Measurements from ENCODE around the gene EFHB. TPM values are rescaled to one million over a fixed set of nuclear protein-coding genes. Genes with fewer than 3 reads are reported as not detected.

The EFHB gene
- total and polyA plus RNA-seq, 10 of the 15 experiments (the other 5 are each of a cell fraction or from before 2014, with no cell fraction given) = 0.12 to 0.95 (median 0.53) TPM; not detected in 3

- in situ Hi-C loops (cut with MboI) (no loop called here), intact Hi-C loops (cut with micrococcal nuclease; ENCODE audit: unreplicated experiment) (no loop called here)
- WGBS (ENCODE audit: insufficient coverage, insufficient replicate concordance, low lambda C conversion rate, missing lambda C conversion rate) = 96% methylated on average over 1 of the region's 1 CpG
- TF ChIP-seq NR2C2 (IDR thresholded peaks at IDR 0.05; ENCODE audit: borderline replicate concordance, control insufficient read depth, insufficient read length, low read depth) = no peak
- no peak for TF ChIP-seq SIX5 (IDR thresholded peaks at IDR 0.05; ENCODE audit: low read depth, low read length, severe bottlenecking)
- no peak for TF ChIP-seq CHD2 (IDR thresholded peaks at IDR 0.05; ENCODE audit: borderline replicate concordance, low read depth, low read length)
- TF ChIP-seq STAT1 (conservative IDR thresholded peaks at IDR 0.05) = no peak
- TF ChIP-seq, protein P1, sequence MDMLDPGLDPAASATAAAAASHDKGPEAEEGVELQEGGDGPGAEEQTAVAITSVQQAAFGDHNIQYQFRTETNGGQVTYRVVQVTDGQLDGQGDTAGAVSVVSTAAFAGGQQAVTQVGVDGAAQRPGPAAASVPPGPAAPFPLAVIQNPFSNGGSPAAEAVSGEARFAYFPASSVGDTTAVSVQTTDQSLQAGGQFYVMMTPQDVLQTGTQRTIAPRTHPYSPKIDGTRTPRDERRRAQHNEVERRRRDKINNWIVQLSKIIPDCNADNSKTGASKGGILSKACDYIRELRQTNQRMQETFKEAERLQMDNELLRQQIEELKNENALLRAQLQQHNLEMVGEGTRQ (IDR thresholded peaks at IDR 0.05; ENCODE audit: borderline replicate concordance, low read depth, low read length) = no peak
- no peak for TF ChIP-seq GABPA (IDR thresholded peaks at IDR 0.05; ENCODE audit: low read depth)
- TF ChIP-seq IRF4 (IDR thresholded peaks at IDR 0.05; ENCODE audit: low read depth, low read length) = no peak
- TF ChIP-seq NFYA (IDR thresholded peaks at IDR 0.05; ENCODE audit: borderline replicate concordance, low read depth, low read length) = no peak
- no peak for TF ChIP-seq KDM1A (IDR thresholded peaks at IDR 0.05; ENCODE audit: borderline replicate concordance)
- TF ChIP-seq ZNF622 (IDR thresholded peaks at IDR 0.05) = no peak
- TF ChIP-seq ATF7 (IDR thresholded peaks at IDR 0.05; ENCODE audit: low read depth) = no peak
- TF ChIP-seq, protein P2, sequence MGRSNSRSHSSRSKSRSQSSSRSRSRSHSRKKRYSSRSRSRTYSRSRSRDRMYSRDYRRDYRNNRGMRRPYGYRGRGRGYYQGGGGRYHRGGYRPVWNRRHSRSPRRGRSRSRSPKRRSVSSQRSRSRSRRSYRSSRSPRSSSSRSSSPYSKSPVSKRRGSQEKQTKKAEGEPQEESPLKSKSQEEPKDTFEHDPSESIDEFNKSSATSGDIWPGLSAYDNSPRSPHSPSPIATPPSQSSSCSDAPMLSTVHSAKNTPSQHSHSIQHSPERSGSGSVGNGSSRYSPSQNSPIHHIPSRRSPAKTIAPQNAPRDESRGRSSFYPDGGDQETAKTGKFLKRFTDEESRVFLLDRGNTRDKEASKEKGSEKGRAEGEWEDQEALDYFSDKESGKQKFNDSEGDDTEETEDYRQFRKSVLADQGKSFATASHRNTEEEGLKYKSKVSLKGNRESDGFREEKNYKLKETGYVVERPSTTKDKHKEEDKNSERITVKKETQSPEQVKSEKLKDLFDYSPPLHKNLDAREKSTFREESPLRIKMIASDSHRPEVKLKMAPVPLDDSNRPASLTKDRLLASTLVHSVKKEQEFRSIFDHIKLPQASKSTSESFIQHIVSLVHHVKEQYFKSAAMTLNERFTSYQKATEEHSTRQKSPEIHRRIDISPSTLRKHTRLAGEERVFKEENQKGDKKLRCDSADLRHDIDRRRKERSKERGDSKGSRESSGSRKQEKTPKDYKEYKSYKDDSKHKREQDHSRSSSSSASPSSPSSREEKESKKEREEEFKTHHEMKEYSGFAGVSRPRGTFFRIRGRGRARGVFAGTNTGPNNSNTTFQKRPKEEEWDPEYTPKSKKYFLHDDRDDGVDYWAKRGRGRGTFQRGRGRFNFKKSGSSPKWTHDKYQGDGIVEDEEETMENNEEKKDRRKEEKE (IDR thresholded peaks at IDR 0.05) = no peak
- TF ChIP-seq CREM (IDR thresholded peaks at IDR 0.05; ENCODE audit: low read depth) = no peak
- no peak for TF ChIP-seq NFXL1 (IDR thresholded peaks at IDR 0.05; ENCODE audit: borderline replicate concordance)
- no peak for TF ChIP-seq NFYB (IDR thresholded peaks at IDR 0.05; ENCODE audit: insufficient read depth, low read depth, low read length)
- TF ChIP-seq ZZZ3 (IDR thresholded peaks at IDR 0.05; ENCODE audit: control insufficient read depth, insufficient read length, low read depth) = no peak
- H3K4me1 ChIP-seq (ENCODE audit: control insufficient read depth, insufficient read depth, low read length) = no peaks in the 10 kb centered on the region
- no peaks in the 10 kb centered on the region for H3K27me3 ChIP-seq (replicated peaks in 1 of 2; ENCODE audit: control insufficient read depth in 2 of 2, insufficient read depth in 2 of 2, low read length in 1 of 2)
- H3K36me3 ChIP-seq (ENCODE audit: control insufficient read depth in 2 of 2, insufficient read depth in 2 of 2, low read length in 1 of 2) = no peaks in the 10 kb centered on the region
- BruUV-seq (replicated peaks) = no TSS peak
- ATAC-seq (no peak), FAIRE-seq (no peak), DNase-seq (ENCODE audit: low read depth, low spot score) (no peak)
- no peak overlapping the region for H3K9ac ChIP-seq (ENCODE audit: control insufficient read depth, insufficient read depth, low read length)
- H3K79me2 ChIP-seq (ENCODE audit: control insufficient read depth, insufficient read depth, low read length) = no peaks in the 10 kb centered on the region
- no peak overlapping the region for H2AFZ ChIP-seq (ENCODE audit: control insufficient read depth, low read depth, low read length)
- ChIA-PET CTCF (interaction anchor here (0.6 kb wide), 1 partner anchor 26 kb away, joined by 4 read pairs; no protein-coding TSS in a partner anchor), POLR2A (no interaction called here), SMC1A (ENCODE audit: uncharacterized antibody, unreplicated experiment) (interaction anchor here (1.4 kb wide), 1 partner anchor 14 kb away, joined by 3 read pairs; no protein-coding TSS in a partner anchor), RAD21 (ENCODE audit: unreplicated experiment) (no interaction called here)
- H3K27ac ChIP-seq (ENCODE audit: control insufficient read depth, insufficient read depth) = no peak overlapping the region
- H3K4me3 ChIP-seq = no peak overlapping the region
- H4K20me1 ChIP-seq (ENCODE audit: control insufficient read depth, insufficient read depth) = no peaks in the 10 kb centered on the region
- no peaks in the 10 kb centered on the region for H3K9me3 ChIP-seq (replicated peaks; ENCODE audit: control insufficient read depth, insufficient read depth, low read length)
- no peak overlapping the region for H3K4me2 ChIP-seq (ENCODE audit: control insufficient read depth, insufficient read depth)
Measured at GRCh38 chr3:19917167-19917566, 16.9 kb downstream of the EFHB start.

Measured in GM12878 (cell line).